PFSK-1 (cell line): ENCODE data around the gene KBTBD2.

ENCODE experiments used
- POLR2AphosphoS5 ChIP-seq: IDR thresholded peaks from 2 replicates; pipeline ENCODE4 v1.6.1; 2012; ENCODE audit warnings: low read depth, mild to moderate bottlenecking, control low read depth, low read length, moderate library complexity
- SIN3A ChIP-seq: IDR thresholded peaks from 2 replicates; pipeline ENCODE4 v1.6.1; 2012; ENCODE audit warnings: mild to moderate bottlenecking, low read length, moderate library complexity, borderline replicate concordance; ENCODE audit not compliant: insufficient read depth
- TF ChIP-seq, protein P1 (sequence below), 2 experiments: IDR thresholded peaks; 2 replicates each; pipeline versions ENCODE4 v1.6.1 to v1.8.0; 2011 to 2012; ENCODE audit warnings: low read depth in 2 of 2, low read length in 2 of 2, control low read depth in 1 of 2, inconsistent platforms in 1 of 2, mild to moderate bottlenecking in 1 of 2, moderate library complexity in 1 of 2; ENCODE audit not compliant: insufficient read depth in 1 of 2

DNA sequence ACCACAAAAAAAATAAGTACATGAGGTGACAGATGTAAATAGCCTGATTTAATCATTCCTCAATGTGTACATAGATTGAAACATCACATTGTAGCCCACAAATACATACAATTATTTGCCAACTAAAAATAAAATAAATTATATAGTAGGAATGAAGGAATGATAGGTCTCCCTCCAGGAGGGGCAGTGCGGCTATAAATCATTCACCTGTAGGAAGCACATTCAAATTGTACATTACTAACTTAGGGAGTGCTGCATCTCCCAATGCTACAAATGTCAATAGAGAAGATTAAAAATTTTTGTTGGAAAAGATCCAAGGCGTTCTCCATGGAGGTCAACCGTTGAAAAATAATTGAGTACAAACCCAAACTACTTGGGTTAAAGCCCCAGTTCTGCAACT, 4.2 kb downstream of the KBTBD2 start:
- TF ChIP-seq SIN3A (no peak), POLR2AphosphoS5 (no peak)
- TF ChIP-seq, protein P1, sequence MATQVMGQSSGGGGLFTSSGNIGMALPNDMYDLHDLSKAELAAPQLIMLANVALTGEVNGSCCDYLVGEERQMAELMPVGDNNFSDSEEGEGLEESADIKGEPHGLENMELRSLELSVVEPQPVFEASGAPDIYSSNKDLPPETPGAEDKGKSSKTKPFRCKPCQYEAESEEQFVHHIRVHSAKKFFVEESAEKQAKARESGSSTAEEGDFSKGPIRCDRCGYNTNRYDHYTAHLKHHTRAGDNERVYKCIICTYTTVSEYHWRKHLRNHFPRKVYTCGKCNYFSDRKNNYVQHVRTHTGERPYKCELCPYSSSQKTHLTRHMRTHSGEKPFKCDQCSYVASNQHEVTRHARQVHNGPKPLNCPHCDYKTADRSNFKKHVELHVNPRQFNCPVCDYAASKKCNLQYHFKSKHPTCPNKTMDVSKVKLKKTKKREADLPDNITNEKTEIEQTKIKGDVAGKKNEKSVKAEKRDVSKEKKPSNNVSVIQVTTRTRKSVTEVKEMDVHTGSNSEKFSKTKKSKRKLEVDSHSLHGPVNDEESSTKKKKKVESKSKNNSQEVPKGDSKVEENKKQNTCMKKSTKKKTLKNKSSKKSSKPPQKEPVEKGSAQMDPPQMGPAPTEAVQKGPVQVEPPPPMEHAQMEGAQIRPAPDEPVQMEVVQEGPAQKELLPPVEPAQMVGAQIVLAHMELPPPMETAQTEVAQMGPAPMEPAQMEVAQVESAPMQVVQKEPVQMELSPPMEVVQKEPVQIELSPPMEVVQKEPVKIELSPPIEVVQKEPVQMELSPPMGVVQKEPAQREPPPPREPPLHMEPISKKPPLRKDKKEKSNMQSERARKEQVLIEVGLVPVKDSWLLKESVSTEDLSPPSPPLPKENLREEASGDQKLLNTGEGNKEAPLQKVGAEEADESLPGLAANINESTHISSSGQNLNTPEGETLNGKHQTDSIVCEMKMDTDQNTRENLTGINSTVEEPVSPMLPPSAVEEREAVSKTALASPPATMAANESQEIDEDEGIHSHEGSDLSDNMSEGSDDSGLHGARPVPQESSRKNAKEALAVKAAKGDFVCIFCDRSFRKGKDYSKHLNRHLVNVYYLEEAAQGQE (IDR thresholded peaks at IDR 0.05; ENCODE audit: insufficient read depth in 1 of 2, low read depth in 2 of 2, low read length in 2 of 2) = no peak
